ENCODE results near the gene GORAB.

DNA sequence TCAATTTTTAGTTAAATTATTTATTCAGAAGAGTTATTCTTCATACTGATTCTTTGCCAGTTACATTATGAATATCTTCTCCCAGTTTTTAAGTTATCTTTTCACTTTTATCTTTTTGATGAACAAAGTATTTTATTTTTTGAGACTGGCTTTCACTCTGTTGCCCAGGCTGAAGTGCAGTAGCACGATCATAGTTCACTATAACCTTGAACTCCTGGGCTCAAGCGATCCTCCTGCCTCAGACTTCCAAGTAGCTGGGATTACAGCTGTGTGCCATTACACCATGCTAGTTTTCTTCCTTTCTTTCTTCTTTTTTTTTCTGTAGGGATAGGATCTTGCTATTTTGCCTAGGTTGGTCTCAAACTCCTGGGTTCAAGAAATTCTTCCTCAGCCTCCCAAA, 3.5 kb downstream of the GORAB start:
- TF ChIP-seq POLR2AphosphoS5 (IDR thresholded peaks at IDR 0.05; ENCODE audit: borderline replicate concordance, low read depth, low read length) (no peak), EZH2 (IDR thresholded peaks at IDR 0.05) (no peak), FOXP2 (optimal IDR thresholded peaks at IDR 0.05; ENCODE audit: control extremely low read depth, extremely low read length, insufficient read depth) (no peak)
